GM12891 (cell line): ENCODE data around the gene NISCH.

Experiments used
- DNase-seq: peaks from one replicate; pipeline ENCODE4 v3.0.0; 2011; ENCODE audit warnings: low spot score; ENCODE audit not compliant: insufficient read length
- FAIRE-seq: peaks from 2 replicates; lab custom pipeline; 2011; peaks lifted over from hg19 to GRCh38; lab: Jason Lieb, UNC
- PAX5 ChIP-seq: IDR thresholded peaks from 2 replicates; pipeline ENCODE4 v1.6.1; 2011; ENCODE audit warnings: low read length, moderate library complexity, mild to moderate bottlenecking; ENCODE audit not compliant: insufficient read depth, severe bottlenecking
- POLR2A ChIP-seq: IDR thresholded peaks from 2 replicates; pipeline ENCODE4 v1.6.1; 2011; ENCODE audit warnings: low read depth, low read length, control low read depth
- POLR2AphosphoS5 ChIP-seq: IDR thresholded peaks from 2 replicates; pipeline ENCODE4 v1.6.1; 2011; ENCODE audit warnings: low read depth, low read length, control low read depth
- POU2F2 ChIP-seq: IDR thresholded peaks from 2 replicates; pipeline ENCODE4 v1.6.1; 2011; ENCODE audit warnings: low read depth, mild to moderate bottlenecking, control low read depth, low read length, moderate library complexity
- SPI1 ChIP-seq: IDR thresholded peaks from 2 replicates; pipeline ENCODE4 v1.6.1; 2011; ENCODE audit warnings: low read depth, low read length, control low read depth
- TAF1 ChIP-seq: IDR thresholded peaks from 2 replicates; pipeline ENCODE4 v1.6.1; 2011; ENCODE audit warnings: low read depth, low read length, control low read depth

The NISCH gene

GRCh38 chr3:52453496-52454249 lies 1.7 kb upstream of the NISCH start, which contains the start of gene TNNC1:
TSS of gene TNNC1 (minus strand) at chr3:52454041. CDS start at chr3:52454015, 26 bp downstream.
- no peak for TF ChIP-seq SPI1
- TF ChIP-seq POU2F2, result no peak
- TF ChIP-seq POLR2A, result no peak
- no peak for TF ChIP-seq POLR2AphosphoS5
- TF ChIP-seq PAX5, result no peak
- no peak for TF ChIP-seq TAF1
- no peak for DNase-seq
- FAIRE-seq, result no peak

GRCh38 chr3:52454250-52454937 lies 1.0 kb upstream of the NISCH start:
- no peak for TF ChIP-seq SPI1
- no peak for TF ChIP-seq POU2F2
- no peak for TF ChIP-seq TAF1
- FAIRE-seq (no peak), DNase-seq (no peak)

- TF ChIP-seq TAF1, result no peak; the same call in 1 of the 2 replicates
- TF ChIP-seq POLR2AphosphoS5, result no peak
- TF ChIP-seq PAX5, result no peak
- no peak for TF ChIP-seq SPI1
- TF ChIP-seq POLR2A, result no peak
- TF ChIP-seq POU2F2, result no peak
- FAIRE-seq (no peak), DNase-seq (no peak)
Measured at GRCh38 chr3:52454938-52455282, 494 bp upstream of the NISCH start.

- TF ChIP-seq TAF1 (no peak), POLR2AphosphoS5 (no peak), POU2F2 (no peak), SPI1 (no peak), PAX5 (no peak), POLR2A (no peak)
- DNase-seq (no peak), FAIRE-seq (peak; percentile 88)
Measured at GRCh38 chr3:52456169-52456799, 880 bp downstream of the NISCH start.

GRCh38 chr3:52456800-52457183 lies 1.4 kb downstream of the NISCH start:
- no peak for DNase-seq
- peak; percentile 45 for FAIRE-seq
- TF ChIP-seq POLR2A (no peak), POU2F2 (no peak), TAF1 (no peak), POLR2AphosphoS5 (no peak), PAX5 (no peak), SPI1 (no peak)

- DNase-seq, result no peak
- no peak for FAIRE-seq
- TF ChIP-seq SPI1 (no peak), TAF1 (no peak), POLR2AphosphoS5 (no peak), POLR2A (no peak), POU2F2 (no peak), PAX5 (no peak)
Measured at GRCh38 chr3:52458031-52458760, 2.8 kb downstream of the NISCH start.

GRCh38 chr3:52458770-52459545 lies 3.6 kb downstream of the NISCH start:
- peak; percentile 43 for FAIRE-seq
- DNase-seq, result no peak
- TF ChIP-seq POLR2AphosphoS5, result no peak
- TF ChIP-seq TAF1, result no peak
- no peak for TF ChIP-seq PAX5
- TF ChIP-seq POU2F2, result no peak

- FAIRE-seq, result no peak
- DNase-seq, result no peak
- TF ChIP-seq POLR2AphosphoS5 (no peak), SPI1 (no peak), POLR2A (no peak), PAX5 (no peak), POU2F2 (no peak), TAF1 (no peak)
Measured at GRCh38 chr3:52461874-52462273, 6.5 kb downstream of the NISCH start.
